Mesothelial cell of epicardium (in vitro differentiated cells): ENCODE results near the gene OR10A2. TPM values are rescaled to one million over a fixed set of nuclear protein-coding genes. Genes with fewer than 3 reads are reported as not detected.
"Not testable (repeated sequence)": the region's sequence is repeated elsewhere in the genome, so short reads cannot be mapped to it uniquely, and the experiment has no call there.

ENCODE experiments used
- DNase-seq, 2 experiments: peaks; one replicate each; pipeline ENCODE4 v3.0.0; 2021; ENCODE audit warnings: low spot score in 2 of 2; ENCODE audit not compliant: unreplicated experiment in 2 of 2
- H3K27ac Mint-ChIP-seq: 2 replicates; pipeline ENCODE4 v1.8.0; 2021; ENCODE audit warnings: mixed read lengths
- H3K27me3 Mint-ChIP-seq: 2 replicates; pipeline ENCODE4 v1.8.0; 2021; ENCODE audit warnings: low read depth, mixed read lengths
- H3K36me3 Mint-ChIP-seq: 2 replicates; pipeline ENCODE4 v1.8.0; 2021; ENCODE audit warnings: mixed read lengths
- H3K4me1 Mint-ChIP-seq: 2 replicates; pipeline ENCODE4 v1.8.0; 2021; ENCODE audit warnings: mixed read lengths
- H3K4me3 Mint-ChIP-seq: 2 replicates; pipeline ENCODE4 v1.8.0; 2021; ENCODE audit warnings: mild to moderate bottlenecking, moderate library complexity, mixed read lengths
- H3K9me3 Mint-ChIP-seq: 2 replicates; pipeline ENCODE4 v1.8.0; 2021; ENCODE audit warnings: mixed read lengths
- total RNA-seq: library from RNA; stranded (reverse); gene quantifications from 3 replicates; pipeline ENCODE4 v1.2.1, GENCODE V29; 2021
- TF ChIP-seq, protein P1 (sequence below): fragments of 200-600 bp; sonication (generic); IDR thresholded peaks from one replicate; pipeline ENCODE4 v1.5.0; 2021; ENCODE audit warnings: antibody characterized with exemption; ENCODE audit not compliant: unreplicated experiment

Gene OR10A2
- total RNA-seq, 1 donor from 2014 or later = not detected

DNA sequence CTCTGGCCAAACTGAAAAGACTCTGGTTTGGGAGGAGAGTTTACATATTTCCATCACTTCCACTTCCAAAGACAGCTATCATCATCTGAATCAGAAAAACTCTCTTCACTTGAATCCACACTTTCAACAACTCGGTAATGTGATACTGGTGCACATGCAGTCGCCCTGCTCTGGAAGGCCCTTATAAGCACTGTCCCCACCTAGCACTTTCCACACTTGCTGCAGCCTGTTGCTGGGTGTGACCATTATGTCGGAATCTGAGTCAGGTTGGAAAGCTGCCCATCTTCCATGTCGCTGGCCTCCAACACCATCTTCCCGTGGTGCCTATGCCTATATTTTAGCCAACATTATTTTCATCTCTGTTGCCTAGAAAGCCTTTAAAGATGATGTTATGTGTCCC lies 18.5 kb upstream of the OR10A2 start:
- Mint-ChIP-seq H3K4me3 (no peak overlapping the region), H3K27ac (no peak overlapping the region), H3K27me3 (no peaks in the 10 kb centered on the region), H3K9me3 (peaks cover 19% of the 10 kb centered on the region), H3K4me1 (no peaks in the 10 kb centered on the region), H3K36me3 (no peaks in the 10 kb centered on the region)
- TF ChIP-seq, protein P1, sequence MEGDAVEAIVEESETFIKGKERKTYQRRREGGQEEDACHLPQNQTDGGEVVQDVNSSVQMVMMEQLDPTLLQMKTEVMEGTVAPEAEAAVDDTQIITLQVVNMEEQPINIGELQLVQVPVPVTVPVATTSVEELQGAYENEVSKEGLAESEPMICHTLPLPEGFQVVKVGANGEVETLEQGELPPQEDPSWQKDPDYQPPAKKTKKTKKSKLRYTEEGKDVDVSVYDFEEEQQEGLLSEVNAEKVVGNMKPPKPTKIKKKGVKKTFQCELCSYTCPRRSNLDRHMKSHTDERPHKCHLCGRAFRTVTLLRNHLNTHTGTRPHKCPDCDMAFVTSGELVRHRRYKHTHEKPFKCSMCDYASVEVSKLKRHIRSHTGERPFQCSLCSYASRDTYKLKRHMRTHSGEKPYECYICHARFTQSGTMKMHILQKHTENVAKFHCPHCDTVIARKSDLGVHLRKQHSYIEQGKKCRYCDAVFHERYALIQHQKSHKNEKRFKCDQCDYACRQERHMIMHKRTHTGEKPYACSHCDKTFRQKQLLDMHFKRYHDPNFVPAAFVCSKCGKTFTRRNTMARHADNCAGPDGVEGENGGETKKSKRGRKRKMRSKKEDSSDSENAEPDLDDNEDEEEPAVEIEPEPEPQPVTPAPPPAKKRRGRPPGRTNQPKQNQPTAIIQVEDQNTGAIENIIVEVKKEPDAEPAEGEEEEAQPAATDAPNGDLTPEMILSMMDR = no peak
- no peak for DNase-seq

- Mint-ChIP-seq H3K9me3 (peaks cover 24% of the 10 kb centered on the region), H3K4me3 (no peak within 1 kb of the TSS), H3K4me1 (no peaks in the 10 kb centered on the region), H3K27me3 (no peaks in the 10 kb centered on the region), H3K27ac (no peak within 1 kb of the TSS), H3K36me3 (no peaks in the 10 kb centered on the region)
- no peak for DNase-seq
- TF ChIP-seq, protein P1 = no peak
These were observed 17.5 kb upstream of the OR10A2 start, which contains the start of gene OR10A5 for GRCh38 chr11:6845383-6845782. Gene OR10A5 (plus strand): TSS chr11:6845683. CDS start chr11:6845683, 0 bp downstream.

- H3K4me3 Mint-ChIP-seq = no peak overlapping the region
- TF ChIP-seq, protein P1 = no peak
- H3K36me3 Mint-ChIP-seq = peaks cover 3% of the 10 kb centered on the region
- no peaks in the 10 kb centered on the region for H3K4me1 Mint-ChIP-seq
- H3K27me3 Mint-ChIP-seq = no peaks in the 10 kb centered on the region
- H3K27ac Mint-ChIP-seq = no peak overlapping the region
- DNase-seq = no peak
- peaks cover 48% of the 10 kb centered on the region for H3K9me3 Mint-ChIP-seq
These were observed 12.3 kb upstream of the OR10A2 start for GRCh38 chr11:6850526-6850925.

- H3K4me3 Mint-ChIP-seq, H3K36me3 Mint-ChIP-seq, H3K4me1 Mint-ChIP-seq, DNase-seq, H3K27me3 Mint-ChIP-seq, H3K27ac Mint-ChIP-seq: not testable (repeated sequence)
- H3K9me3 Mint-ChIP-seq = peaks cover 39% of the 10 kb centered on the region
These were observed 8.1 kb upstream of the OR10A2 start for GRCh38 chr11:6854801-6855200.

DNA sequence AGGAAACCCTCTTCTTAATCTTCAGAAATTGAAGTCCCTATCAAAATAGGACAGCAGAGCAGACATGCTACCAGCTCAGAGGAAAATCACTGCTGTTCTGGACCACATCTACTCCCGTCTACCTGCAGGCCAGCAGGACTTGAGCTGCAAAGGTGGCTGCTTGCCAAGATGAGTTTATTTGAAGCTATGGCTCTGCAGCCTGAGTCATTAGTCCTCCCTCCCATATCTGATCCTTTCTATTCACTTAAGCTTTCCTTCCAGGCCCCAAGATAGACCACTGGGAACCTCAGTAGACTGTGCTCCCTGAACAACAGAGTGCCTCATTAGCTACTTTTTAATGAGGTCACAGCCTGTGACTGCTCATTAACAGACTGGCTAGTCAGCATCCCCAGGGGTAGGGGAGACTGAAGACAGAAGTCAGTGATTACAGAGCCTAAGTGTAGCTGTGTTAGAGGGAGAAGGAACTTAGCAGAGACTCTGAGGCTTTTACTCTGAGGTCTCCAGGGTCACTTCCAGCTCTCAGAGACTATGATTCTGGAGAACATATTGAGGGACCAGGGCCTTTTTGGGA lies 6.8 kb upstream of the OR10A2 start:
- peaks cover 3% of the 10 kb centered on the region for H3K36me3 Mint-ChIP-seq
- DNase-seq = no peak
- H3K4me3 Mint-ChIP-seq = no peak overlapping the region
- TF ChIP-seq, protein P1 = no peak
- no peaks in the 10 kb centered on the region for H3K27me3 Mint-ChIP-seq
- no peak overlapping the region for H3K27ac Mint-ChIP-seq
- peaks cover 36% of the 10 kb centered on the region for H3K9me3 Mint-ChIP-seq
- H3K4me1 Mint-ChIP-seq = no peaks in the 10 kb centered on the region

DNA sequence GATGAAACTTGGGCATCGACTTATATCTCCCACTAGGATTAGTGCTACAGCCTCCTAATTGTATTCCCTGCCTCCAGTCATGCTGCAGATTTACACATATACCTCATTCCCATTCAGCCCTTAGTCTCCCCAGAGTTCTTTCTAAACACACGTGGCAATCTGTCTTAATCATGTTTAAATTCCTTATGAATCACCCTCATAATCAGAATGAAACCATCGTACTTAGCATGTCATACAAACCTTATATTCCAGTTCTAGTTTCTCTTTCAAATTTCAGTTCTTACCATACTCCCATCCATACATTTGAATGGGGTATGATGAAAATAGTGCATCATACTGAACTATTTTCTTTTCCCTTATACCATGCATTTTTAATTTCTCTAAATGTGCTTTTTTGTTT lies 6.0 kb upstream of the OR10A2 start:
- TF ChIP-seq, protein P1 = no peak
- no peak for DNase-seq

More for the DNA sequence above, 6.0 kb upstream of the OR10A2 start:
- H3K4me3 Mint-ChIP-seq = no peak overlapping the region
- H3K4me1 Mint-ChIP-seq = no peaks in the 10 kb centered on the region
- H3K27ac Mint-ChIP-seq = no peak overlapping the region
- peaks cover 3% of the 10 kb centered on the region for H3K36me3 Mint-ChIP-seq
- no peaks in the 10 kb centered on the region for H3K27me3 Mint-ChIP-seq
- peaks cover 35% of the 10 kb centered on the region for H3K9me3 Mint-ChIP-seq
